ENCODE results near the gene RSRP1.
"Not testable (repeated sequence)": the region's sequence is repeated elsewhere in the genome, so short reads cannot be mapped to it uniquely, and the experiment has no call there.

DNA sequence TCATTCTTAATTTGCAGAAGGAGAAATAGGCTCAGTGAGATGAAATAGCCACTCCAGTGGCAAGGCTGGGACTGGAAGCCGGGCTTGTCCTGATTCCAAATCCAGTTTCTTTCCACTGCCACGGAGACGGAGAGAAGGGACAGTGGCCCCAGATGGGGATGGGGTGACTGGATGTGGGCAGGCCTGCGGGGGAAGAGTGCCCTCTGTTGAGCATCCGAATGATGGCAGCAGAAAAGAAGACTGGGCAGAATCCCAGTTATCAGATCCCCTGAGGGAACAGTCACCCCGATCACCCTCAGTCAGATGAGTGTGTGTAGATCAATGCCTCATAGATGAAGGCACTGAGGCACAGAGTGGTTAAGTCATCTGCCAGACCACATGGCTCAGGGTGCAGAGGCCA lies 42.8 kb upstream of the RSRP1 start:
- not testable (repeated sequence) for TF ChIP-seq POLR2A (IDR thresholded peaks at IDR 0.05)
- TF ChIP-seq, protein P1, sequence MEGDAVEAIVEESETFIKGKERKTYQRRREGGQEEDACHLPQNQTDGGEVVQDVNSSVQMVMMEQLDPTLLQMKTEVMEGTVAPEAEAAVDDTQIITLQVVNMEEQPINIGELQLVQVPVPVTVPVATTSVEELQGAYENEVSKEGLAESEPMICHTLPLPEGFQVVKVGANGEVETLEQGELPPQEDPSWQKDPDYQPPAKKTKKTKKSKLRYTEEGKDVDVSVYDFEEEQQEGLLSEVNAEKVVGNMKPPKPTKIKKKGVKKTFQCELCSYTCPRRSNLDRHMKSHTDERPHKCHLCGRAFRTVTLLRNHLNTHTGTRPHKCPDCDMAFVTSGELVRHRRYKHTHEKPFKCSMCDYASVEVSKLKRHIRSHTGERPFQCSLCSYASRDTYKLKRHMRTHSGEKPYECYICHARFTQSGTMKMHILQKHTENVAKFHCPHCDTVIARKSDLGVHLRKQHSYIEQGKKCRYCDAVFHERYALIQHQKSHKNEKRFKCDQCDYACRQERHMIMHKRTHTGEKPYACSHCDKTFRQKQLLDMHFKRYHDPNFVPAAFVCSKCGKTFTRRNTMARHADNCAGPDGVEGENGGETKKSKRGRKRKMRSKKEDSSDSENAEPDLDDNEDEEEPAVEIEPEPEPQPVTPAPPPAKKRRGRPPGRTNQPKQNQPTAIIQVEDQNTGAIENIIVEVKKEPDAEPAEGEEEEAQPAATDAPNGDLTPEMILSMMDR (IDR thresholded peaks at IDR 0.05): peak in 2 of 6 experiments; percentile 12 to 19

Data from Peyer's patch (tissue), 4 donors.